GM19099 (cell line): ENCODE results near the gene CHEK1.

Experiments
- POLR2A ChIP-seq: IDR thresholded peaks from 3 replicates; pipeline ENCODE4 v1.6.1; 2011; ENCODE audit warnings: low read depth; ENCODE audit not compliant: insufficient read length; ENCODE audit errors: extremely low read depth

Gene CHEK1

GRCh38 chr11:125720781-125721180 is 95.8 kb downstream of the CHEK1 start:
- TF ChIP-seq POLR2A = no peak

- TF ChIP-seq POLR2A = no peak
These were observed 99.2 kb downstream of the CHEK1 start for GRCh38 chr11:125724125-125724524.
